GM18517 (cell line): ENCODE results near the gene PFN2.

ENCODE experiments used
- ATAC-seq: cut with Tn5 transposase; IDR thresholded peaks from one replicate; pipeline ENCODE4 v1.9.1; 2021; ENCODE audit warnings: mild to moderate bottlenecking, moderate library complexity; ENCODE audit not compliant: unreplicated experiment

Gene PFN2

DNA sequence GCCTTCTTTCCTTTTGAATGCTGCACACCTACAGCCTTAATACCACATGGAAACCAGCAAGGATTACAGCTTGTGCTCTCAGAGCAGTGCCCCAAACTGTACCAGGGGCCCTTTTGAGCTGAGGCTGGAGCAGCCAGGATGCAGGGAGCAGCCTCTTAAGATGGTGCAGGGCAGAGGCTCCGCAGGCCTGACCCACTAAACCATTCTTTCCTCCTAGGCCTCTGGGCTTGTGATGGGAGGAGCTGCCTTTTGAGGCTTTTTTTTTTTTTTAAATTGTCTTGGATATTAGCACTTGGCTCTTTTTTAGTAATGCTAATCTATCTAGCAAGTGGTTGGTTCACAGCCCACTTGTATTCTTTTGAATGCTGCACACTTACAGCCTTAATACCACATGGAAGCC is 37.7 kb downstream of the PFN2 start:
- no peak for ATAC-seq

DNA sequence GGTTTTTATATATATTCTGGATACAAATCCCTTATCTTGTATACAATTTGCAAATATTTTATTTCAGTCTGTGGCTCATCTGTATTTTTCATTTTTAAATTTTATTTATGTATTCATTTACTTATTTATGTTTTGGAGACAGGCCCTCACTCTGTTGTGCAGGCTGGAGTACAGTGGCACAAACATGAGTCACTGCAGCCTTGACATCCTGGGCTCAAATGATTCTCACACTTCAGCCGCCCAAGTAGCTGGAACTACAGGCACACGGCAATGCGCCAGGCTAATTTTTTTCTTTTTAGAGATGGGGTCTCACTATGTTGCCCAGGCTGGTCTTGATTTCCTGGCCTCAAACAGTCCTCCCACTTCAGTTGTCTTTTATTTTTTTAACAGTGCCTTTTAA is 50.6 kb downstream of the PFN2 start:
- no peak for ATAC-seq

DNA sequence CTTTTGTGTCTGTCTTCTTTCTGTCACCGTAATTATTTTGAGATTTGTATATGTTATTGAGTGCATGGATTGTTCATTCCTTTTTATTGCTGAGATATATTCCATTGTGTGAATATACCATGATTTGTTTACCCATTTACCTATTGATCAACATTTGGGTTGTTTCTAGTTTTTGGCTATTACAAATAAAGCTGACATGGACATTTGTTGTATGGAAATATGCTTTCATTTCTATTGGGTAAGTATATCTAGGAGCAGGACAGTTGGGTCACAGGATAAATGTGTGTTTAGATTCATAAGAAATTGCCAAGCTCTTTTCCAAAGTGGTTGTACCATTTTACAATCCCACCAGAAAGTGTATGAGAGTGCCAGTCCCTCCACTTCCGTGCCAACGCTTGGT is 51.2 kb downstream of the PFN2 start:
- no peak for ATAC-seq

DNA sequence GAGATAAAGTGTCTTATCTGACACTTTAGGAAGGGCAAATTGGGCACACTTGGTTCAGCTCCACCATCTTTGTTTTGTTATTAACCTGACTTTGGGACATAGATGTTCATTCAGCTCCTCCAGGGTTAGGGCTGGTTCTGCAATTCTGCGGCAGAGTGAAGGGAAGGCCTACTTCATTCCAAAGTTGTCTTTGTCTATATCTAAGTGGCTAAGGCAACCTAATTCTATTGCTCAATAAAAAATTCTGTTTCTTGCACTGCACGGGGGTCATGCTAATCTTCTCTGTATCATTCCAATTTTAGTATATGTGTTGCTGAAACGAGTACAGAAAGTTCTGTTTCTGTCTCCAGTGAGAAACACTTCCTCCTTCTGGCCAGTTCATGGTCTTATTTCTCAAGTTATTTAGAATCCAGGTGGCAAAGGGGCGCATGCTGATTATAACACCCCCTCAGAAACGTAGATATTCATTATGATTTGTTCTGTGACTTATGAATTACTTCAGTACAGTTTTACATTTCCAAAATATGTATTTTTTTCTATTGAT is 53.5 kb downstream of the PFN2 start:
- no peak for ATAC-seq
